Measurements from ENCODE around the gene OR52B6. TPM values are rescaled to one million over a fixed set of nuclear protein-coding genes. Genes with fewer than 3 reads are reported as not detected.
"Not testable (repeated sequence)": the region's sequence is repeated elsewhere in the genome, so short reads cannot be mapped to it uniquely, and the experiment has no call there.

Gene OR52B6
- total RNA-seq, 5 donors from 2014 or later (not counting 1 experiment from before 2014, with no cell fraction given) = not detected

- H3K4me3 Mint-ChIP-seq; H3K27me3 Mint-ChIP-seq; ATAC-seq (replicated peaks in 1 of 4); H3K9me3 Mint-ChIP-seq; H3K9me3 ChIP-seq; H3K36me3 ChIP-seq (ENCODE audit: control insufficient read depth in 2 of 2, extremely low read depth in 1 of 2, insufficient read depth in 1 of 2, low read length in 1 of 2); H3K4me1 ChIP-seq (ENCODE audit: control insufficient read depth in 1 of 2, extremely low read depth in 1 of 2, insufficient read depth in 2 of 2, low read length in 2 of 2); H3K27ac Mint-ChIP-seq; H3K27ac ChIP-seq (ENCODE audit: low read length); H3K27me3 ChIP-seq (replicated peaks in 1 of 2; ENCODE audit: control insufficient read depth in 2 of 2, extremely low read depth in 1 of 2, insufficient read depth in 2 of 2, low read length in 1 of 2); H3K4me1 Mint-ChIP-seq; DNase-seq; H3K4me3 ChIP-seq (ENCODE audit: control insufficient read depth in 1 of 2, extremely low read depth in 1 of 2, low read length in 1 of 2); H3K36me3 Mint-ChIP-seq; POLR2A ChIA-PET: not testable (repeated sequence)
- 96% methylated on average over 27 of the region's 31 CpGs for WGBS (ENCODE audit: insufficient coverage)
- CTCF ChIA-PET = interaction anchor here in 1 of 2 donors (0.6 kb wide), 1 partner anchor 708 kb away, joined by 3 read pairs; no protein-coding TSS in a partner anchor
Observed at GRCh38 chr11:5589906-5590305, 9.2 kb downstream of the OR52B6 start.

- ATAC-seq (replicated peaks in 1 of 4) (no peak), DNase-seq (no peak)
- Mint-ChIP-seq H3K27ac (no peak overlapping the region), H3K27me3 (peaks cover under 1 to 1% of the 10 kb centered on the region in 2 donors), H3K4me1 (peaks cover 2 to 6% (median 5%) of the 10 kb centered on the region in 3 donors), H3K9me3 (no peaks in the 10 kb centered on the region), H3K36me3 (no peaks in the 10 kb centered on the region), H3K4me3 (no peak overlapping the region)
- Histone ChIP-seq H3K4me1 (ENCODE audit: control insufficient read depth in 1 of 2, extremely low read depth in 1 of 2, insufficient read depth in 2 of 2, low read length in 2 of 2) (peaks cover 0 to 8% of the 10 kb centered on the region in 2 experiments), H3K27ac (ENCODE audit: low read length) (no peak overlapping the region), H3K9me3 (no peaks in the 10 kb centered on the region), H3K36me3 (ENCODE audit: control insufficient read depth in 2 of 2, extremely low read depth in 1 of 2, insufficient read depth in 1 of 2, low read length in 1 of 2) (no peaks in the 10 kb centered on the region), H3K27me3 (replicated peaks in 1 of 2; ENCODE audit: control insufficient read depth in 2 of 2, extremely low read depth in 1 of 2, insufficient read depth in 2 of 2, low read length in 1 of 2) (peaks cover 0 to 2% of the 10 kb centered on the region in 2 experiments), H3K4me3 (ENCODE audit: control insufficient read depth in 1 of 2, extremely low read depth in 1 of 2, low read length in 1 of 2) (no peak overlapping the region)
- 100% methylated on average over 2 of the region's 3 CpGs for WGBS (ENCODE audit: insufficient coverage)
- POLR2A ChIA-PET = interaction anchor here in 1 of 2 donors (0.6 kb wide), 1 partner anchor 73 kb away, joined by 3 read pairs; no protein-coding TSS in a partner anchor
- CTCF ChIA-PET = interaction anchor here in 1 of 2 donors (1.2 kb wide), 1 partner anchor 9 kb away, joined by 4 read pairs; no protein-coding TSS in a partner anchor
Observed at GRCh38 chr11:5591613-5592012, 10.9 kb downstream of the OR52B6 start.

- ChIA-PET POLR2A (no interaction called here), CTCF (interaction anchor here in 1 of 2 donors (1.2 kb wide), 1 partner anchor 8 kb away, joined by 4 read pairs; no protein-coding TSS in a partner anchor)
- H3K27me3 Mint-ChIP-seq = peaks cover 3 to 10% of the 10 kb centered on the region in 2 donors
- H3K4me3 Mint-ChIP-seq = no peak overlapping the region
- Histone ChIP-seq H3K9me3 (no peaks in the 10 kb centered on the region), H3K27me3 (replicated peaks in 1 of 2; ENCODE audit: control insufficient read depth in 2 of 2, extremely low read depth in 1 of 2, insufficient read depth in 2 of 2, low read length in 1 of 2) (peaks cover 0 to 3% of the 10 kb centered on the region in 2 experiments), H3K4me1 (ENCODE audit: control insufficient read depth in 1 of 2, extremely low read depth in 1 of 2, insufficient read depth in 2 of 2, low read length in 2 of 2) (peaks cover 0 to 11% of the 10 kb centered on the region in 2 experiments), H3K27ac (ENCODE audit: low read length) (no peak overlapping the region), H3K4me3 (ENCODE audit: control insufficient read depth in 1 of 2, extremely low read depth in 1 of 2, low read length in 1 of 2) (no peak overlapping the region), H3K36me3 (ENCODE audit: control insufficient read depth in 2 of 2, extremely low read depth in 1 of 2, insufficient read depth in 1 of 2, low read length in 1 of 2) (no peaks in the 10 kb centered on the region)
- no peaks in the 10 kb centered on the region for H3K9me3 Mint-ChIP-seq
- 83% methylated on average over 1 of the region's 5 CpGs for WGBS (ENCODE audit: insufficient coverage)
- no peaks in the 10 kb centered on the region for H3K36me3 Mint-ChIP-seq
- DNase-seq (no peak), ATAC-seq (replicated peaks in 1 of 4) (no peak)
- H3K27ac Mint-ChIP-seq = no peak overlapping the region
- H3K4me1 Mint-ChIP-seq = peaks cover 6 to 11% (median 7%) of the 10 kb centered on the region in 3 donors
Observed at GRCh38 chr11:5592615-5593014, 11.9 kb downstream of the OR52B6 start.

- peaks cover 0 to 11% of the 10 kb centered on the region in 2 experiments for H3K4me1 ChIP-seq (ENCODE audit: control insufficient read depth in 1 of 2, extremely low read depth in 1 of 2, insufficient read depth in 2 of 2, low read length in 2 of 2)
- no CpG with 5 or more reads among the region's 1 CpG for WGBS (ENCODE audit: insufficient coverage)
- no peaks in the 10 kb centered on the region for H3K9me3 ChIP-seq
- ATAC-seq (replicated peaks in 1 of 4) (no peak), DNase-seq (no peak)
- H3K27me3 Mint-ChIP-seq = peaks cover 6 to 14% of the 10 kb centered on the region in 2 donors
- no peaks in the 10 kb centered on the region for H3K9me3 Mint-ChIP-seq
- H3K27me3 ChIP-seq (replicated peaks in 1 of 2; ENCODE audit: control insufficient read depth in 2 of 2, extremely low read depth in 1 of 2, insufficient read depth in 2 of 2, low read length in 1 of 2) = peaks cover 0 to 3% of the 10 kb centered on the region in 2 experiments
- no peaks in the 10 kb centered on the region for H3K36me3 ChIP-seq (ENCODE audit: control insufficient read depth in 2 of 2, extremely low read depth in 1 of 2, insufficient read depth in 1 of 2, low read length in 1 of 2)
- H3K36me3 Mint-ChIP-seq = no peaks in the 10 kb centered on the region
- H3K27ac ChIP-seq (ENCODE audit: low read length) = no peak overlapping the region
- no peak overlapping the region for H3K27ac Mint-ChIP-seq
- H3K4me3 ChIP-seq (ENCODE audit: control insufficient read depth in 1 of 2, extremely low read depth in 1 of 2, low read length in 1 of 2) = no peak overlapping the region
- ChIA-PET CTCF (no interaction called here), POLR2A (no interaction called here)
- no peak overlapping the region for H3K4me3 Mint-ChIP-seq
- peaks cover 6 to 11% (median 7%) of the 10 kb centered on the region in 3 donors for H3K4me1 Mint-ChIP-seq
Observed at GRCh38 chr11:5593146-5593545, 12.5 kb downstream of the OR52B6 start.

GRCh38 chr11:5596607-5597201, 16.0 kb downstream of the OR52B6 start, which contains the start of gene TRIM6:
Gene TRIM6, plus strand, starts transcription at chr11:5596637. Its CDS starts 261 bp downstream, at chr11:5596898.
- peak in 4 of 35 experiments; percentile 1 to 15 (median 5) for DNase-seq
- POLR2A ChIA-PET = no interaction called here
- no peak for ATAC-seq (replicated peaks in 1 of 4)
- Histone ChIP-seq H3K9me3 (no peaks in the 10 kb centered on the region), H3K36me3 (ENCODE audit: control insufficient read depth in 2 of 2, extremely low read depth in 1 of 2, insufficient read depth in 1 of 2, low read length in 1 of 2) (no peaks in the 10 kb centered on the region), H3K27ac (ENCODE audit: low read length) (no peak within 1 kb of the TSS), H3K4me1 (ENCODE audit: control insufficient read depth in 1 of 2, extremely low read depth in 1 of 2, insufficient read depth in 2 of 2, low read length in 2 of 2) (peaks cover 0 to 11% of the 10 kb centered on the region in 2 experiments), H3K4me3 (ENCODE audit: control insufficient read depth in 1 of 2, extremely low read depth in 1 of 2, low read length in 1 of 2) (peak within 1 kb of the TSS; percentile 49 to 70), H3K27me3 (replicated peaks in 1 of 2; ENCODE audit: control insufficient read depth in 2 of 2, extremely low read depth in 1 of 2, insufficient read depth in 2 of 2, low read length in 1 of 2) (peaks cover 0 to 3% of the 10 kb centered on the region in 2 experiments)
- H3K27me3 Mint-ChIP-seq = peaks cover 6 to 15% of the 10 kb centered on the region in 2 donors
- H3K4me3 Mint-ChIP-seq = peak within 1 kb of the TSS; percentile 70 to 72 (median 72)
- WGBS (ENCODE audit: insufficient coverage) = 29% methylated on average over 5 of the region's 20 CpGs
- peak within 1 kb of the TSS in 1 of 2 donors; percentile 16 for H3K27ac Mint-ChIP-seq
- CTCF ChIA-PET = no interaction called here
- H3K36me3 Mint-ChIP-seq = no peaks in the 10 kb centered on the region
- peaks cover 6 to 11% (median 7%) of the 10 kb centered on the region in 3 donors for H3K4me1 Mint-ChIP-seq
- H3K9me3 Mint-ChIP-seq = no peaks in the 10 kb centered on the region

GRCh38 chr11:5597953-5598352, 17.3 kb downstream of the OR52B6 start:
- POLR2A ChIA-PET = no interaction called here
- Histone ChIP-seq H3K4me1 (ENCODE audit: control insufficient read depth in 1 of 2, extremely low read depth in 1 of 2, insufficient read depth in 2 of 2, low read length in 2 of 2) (peaks cover 0 to 11% of the 10 kb centered on the region in 2 experiments), H3K36me3 (ENCODE audit: control insufficient read depth in 2 of 2, extremely low read depth in 1 of 2, insufficient read depth in 1 of 2, low read length in 1 of 2) (no peaks in the 10 kb centered on the region), H3K4me3 (ENCODE audit: control insufficient read depth in 1 of 2, extremely low read depth in 1 of 2, low read length in 1 of 2) (no peak overlapping the region), H3K27me3 (replicated peaks in 1 of 2; ENCODE audit: control insufficient read depth in 2 of 2, extremely low read depth in 1 of 2, insufficient read depth in 2 of 2, low read length in 1 of 2) (peaks cover 0 to 3% of the 10 kb centered on the region in 2 experiments), H3K27ac (ENCODE audit: low read length) (no peak overlapping the region), H3K9me3 (no peaks in the 10 kb centered on the region)
- Mint-ChIP-seq H3K4me1 (peaks cover 6 to 11% (median 7%) of the 10 kb centered on the region in 3 donors), H3K27ac (no peak overlapping the region), H3K4me3 (peak overlapping the region in 1 of 3 donors; percentile 72), H3K27me3 (peaks cover 6 to 15% of the 10 kb centered on the region in 2 donors), H3K9me3 (no peaks in the 10 kb centered on the region), H3K36me3 (no peaks in the 10 kb centered on the region)
- CTCF ChIA-PET = no interaction called here
- WGBS (ENCODE audit: insufficient coverage) = 90% methylated on average over 2 of the region's 3 CpGs
- DNase-seq (no peak), ATAC-seq (replicated peaks in 1 of 4) (no peak)

All from T-cell (primary cell).